Fibroblast of skin of right biceps (primary cell): ENCODE data around the gene SERPINB1.
A peak's percentile ranks its signal among the peaks of the same experiment; 100 is the strongest.

Experiments
- DNase-seq: peaks from one replicate; pipeline ENCODE4 v3.0.0-alpha.2; 2013

SERPINB1 gene

DNA sequence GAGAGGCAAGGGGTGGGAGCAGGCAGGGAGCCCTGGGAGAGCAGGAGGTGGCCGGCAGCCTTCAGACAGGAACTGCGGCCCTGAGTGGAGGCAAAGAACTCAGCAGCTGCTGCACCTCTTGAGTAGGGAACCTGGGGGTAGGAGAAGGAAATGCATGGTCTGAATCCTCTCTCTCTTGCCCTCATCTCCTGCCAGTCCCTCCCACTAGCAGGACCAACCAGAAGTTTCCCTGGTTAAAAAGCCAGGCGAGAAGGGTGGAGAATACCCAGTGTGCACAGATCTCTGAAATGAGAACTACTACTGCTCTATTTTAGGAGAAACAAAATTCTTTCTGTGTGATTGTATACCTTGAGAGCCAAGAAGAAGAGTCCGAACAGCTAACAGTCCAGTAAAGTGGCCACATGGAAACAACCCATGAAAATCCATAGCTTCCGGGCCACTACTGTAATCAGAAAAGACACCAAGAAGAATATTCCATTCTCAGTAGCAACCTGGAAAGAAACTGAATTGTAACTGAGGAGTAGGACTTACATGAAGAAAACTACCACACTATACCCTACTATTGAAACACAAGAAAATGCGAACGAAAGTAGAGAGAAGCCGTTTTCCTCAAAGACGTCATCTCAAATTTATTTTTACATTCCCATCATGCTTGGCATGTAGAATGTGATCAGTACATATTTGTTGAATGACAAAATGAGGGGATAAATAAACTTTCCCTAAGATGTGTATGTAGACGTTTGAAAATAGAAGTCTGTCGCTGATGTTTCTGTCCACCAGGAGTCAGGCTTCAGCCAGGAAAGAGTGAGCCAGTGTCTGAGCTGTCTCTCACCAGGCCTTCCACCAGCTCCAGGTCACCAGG, 50.8 kb downstream of the SERPINB1 start:
- peak; percentile 84 for DNase-seq

DNA sequence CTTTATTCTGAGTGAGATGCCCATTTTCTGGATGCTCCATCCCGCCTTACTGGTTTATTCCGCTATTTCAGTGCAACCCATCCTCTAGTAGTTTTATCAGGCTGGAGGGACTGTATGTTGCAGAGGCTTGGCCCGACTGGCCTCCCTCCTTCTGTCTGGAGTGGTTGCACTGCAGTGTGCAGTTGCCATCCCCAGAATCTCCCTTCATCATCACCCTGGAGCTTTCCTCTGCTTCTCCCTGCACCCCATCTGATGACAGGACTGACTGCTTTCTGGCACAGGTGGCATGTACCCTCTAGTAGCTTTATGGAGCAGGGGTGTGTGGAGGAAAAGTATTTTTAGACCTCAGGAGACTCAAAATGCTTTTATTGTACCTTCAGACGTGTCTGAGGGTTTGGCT, 55.4 kb downstream of the SERPINB1 start:
- no peak for DNase-seq

DNA sequence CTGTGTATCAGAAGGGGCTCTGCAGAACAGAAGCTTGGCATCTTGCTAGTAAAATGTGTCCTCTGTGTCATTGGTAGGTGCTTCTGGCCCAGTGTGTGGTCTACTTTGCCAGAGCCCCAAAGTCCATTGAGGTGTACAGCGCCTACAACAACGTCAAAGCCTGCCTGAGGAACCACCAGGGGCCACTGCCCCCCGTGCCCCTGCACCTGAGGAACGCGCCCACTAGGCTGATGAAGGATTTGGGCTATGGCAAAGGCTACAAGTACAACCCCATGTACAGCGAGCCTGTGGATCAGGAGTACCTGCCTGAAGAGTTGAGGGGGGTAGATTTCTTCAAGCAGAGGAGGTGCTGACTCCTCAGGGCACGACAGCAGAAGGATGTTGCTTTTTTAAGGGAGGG, 56.7 kb downstream of the SERPINB1 start:
- no peak for DNase-seq

DNA sequence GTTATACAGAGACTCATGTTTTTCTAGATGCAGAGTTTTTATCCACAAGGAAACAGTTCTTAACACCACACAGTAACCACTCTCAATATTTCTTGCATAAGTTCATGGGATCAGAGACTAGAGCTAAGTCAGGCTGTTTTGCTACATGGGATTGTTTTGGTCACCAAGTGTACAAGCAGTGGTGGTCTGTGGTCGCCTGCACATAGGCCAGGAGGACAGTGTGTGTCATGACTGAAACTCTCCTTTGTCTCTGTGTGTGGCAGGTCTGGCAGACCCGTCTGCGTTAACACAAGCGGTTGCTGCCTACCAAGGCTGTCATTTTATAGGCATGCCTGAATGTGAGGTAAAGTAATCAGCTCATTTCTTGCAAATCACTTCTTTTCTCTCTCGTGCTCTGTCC, 57.6 kb downstream of the SERPINB1 start:
- no peak for DNase-seq

DNA sequence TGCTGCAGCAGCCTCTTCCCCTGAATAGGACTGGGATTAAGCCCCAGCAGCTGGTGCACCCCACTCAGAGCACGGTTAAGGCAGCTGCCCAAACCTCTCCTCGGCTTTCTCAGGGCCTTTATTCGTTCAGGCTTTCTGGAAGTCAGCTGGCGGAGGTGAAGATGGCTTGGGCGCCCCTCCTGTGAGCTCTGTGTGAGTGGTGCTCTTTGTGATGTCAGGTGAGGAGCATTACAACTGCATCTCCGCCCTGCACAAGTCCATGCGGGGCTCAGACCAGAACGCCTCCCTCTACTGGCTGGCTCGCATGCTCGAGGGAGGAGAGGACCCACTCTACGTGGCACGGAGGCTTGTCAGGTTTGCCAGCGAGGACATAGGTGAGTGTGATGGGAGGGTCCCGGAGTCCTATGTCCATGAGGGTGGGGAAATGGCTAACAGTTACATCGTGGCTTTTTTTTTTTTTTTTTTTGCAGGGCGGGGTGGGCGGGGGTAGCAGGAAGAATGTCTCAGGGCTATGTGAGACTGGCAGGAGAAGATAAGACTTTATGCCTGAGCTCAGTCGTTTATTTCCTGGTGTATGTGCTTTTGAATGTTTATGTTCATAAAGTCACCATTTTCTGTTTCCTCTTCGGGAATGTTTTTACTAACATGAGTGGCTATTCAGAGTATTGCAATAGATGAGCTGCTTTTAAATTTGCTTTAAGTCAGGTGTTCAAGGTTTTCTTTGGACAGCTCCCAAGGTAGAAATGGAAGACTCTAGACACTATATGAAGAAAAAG, 58.3 kb downstream of the SERPINB1 start:
- no peak for DNase-seq

DNA sequence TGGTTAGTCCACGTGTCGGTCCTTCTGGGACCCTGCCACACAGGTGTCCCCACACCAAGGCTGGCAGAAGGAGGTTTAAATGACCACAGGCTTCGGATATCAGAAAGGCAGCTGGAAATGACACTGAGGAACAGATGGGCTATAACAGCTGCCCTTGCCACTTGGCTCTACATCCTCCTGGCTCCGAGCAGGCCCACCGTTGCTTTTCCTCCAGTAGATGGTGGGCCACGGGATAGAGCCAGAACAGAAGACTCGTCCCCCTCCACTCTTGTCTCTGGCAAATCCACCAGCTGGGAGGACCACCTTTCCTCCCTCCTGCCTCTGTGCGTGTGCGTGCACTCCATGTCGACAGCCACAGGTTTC, 58.9 kb downstream of the SERPINB1 start:
- DNase-seq: no peak

DNA sequence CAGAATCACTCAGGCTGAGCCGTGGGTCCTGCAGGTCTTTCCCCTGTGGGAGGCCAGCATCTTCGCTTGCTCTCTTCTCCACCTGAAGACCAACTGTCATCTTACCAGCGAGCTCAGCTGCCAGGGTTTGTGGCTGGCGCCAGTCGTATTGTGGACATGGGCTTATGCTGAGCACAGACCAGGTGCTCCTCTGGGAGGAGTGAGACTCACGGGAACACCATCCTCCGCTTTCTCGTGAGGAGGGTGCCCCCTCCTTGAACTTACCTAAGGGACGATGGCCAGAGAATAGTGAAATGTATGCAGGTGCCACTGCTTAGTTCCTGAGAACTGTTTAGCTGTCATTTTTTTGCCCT, 59.3 kb downstream of the SERPINB1 start:
- DNase-seq: no peak
